Measurements from ENCODE around the gene FANK1.
A peak's percentile ranks its signal among the peaks of the same experiment; 100 is the strongest.

The FANK1 gene

DNA sequence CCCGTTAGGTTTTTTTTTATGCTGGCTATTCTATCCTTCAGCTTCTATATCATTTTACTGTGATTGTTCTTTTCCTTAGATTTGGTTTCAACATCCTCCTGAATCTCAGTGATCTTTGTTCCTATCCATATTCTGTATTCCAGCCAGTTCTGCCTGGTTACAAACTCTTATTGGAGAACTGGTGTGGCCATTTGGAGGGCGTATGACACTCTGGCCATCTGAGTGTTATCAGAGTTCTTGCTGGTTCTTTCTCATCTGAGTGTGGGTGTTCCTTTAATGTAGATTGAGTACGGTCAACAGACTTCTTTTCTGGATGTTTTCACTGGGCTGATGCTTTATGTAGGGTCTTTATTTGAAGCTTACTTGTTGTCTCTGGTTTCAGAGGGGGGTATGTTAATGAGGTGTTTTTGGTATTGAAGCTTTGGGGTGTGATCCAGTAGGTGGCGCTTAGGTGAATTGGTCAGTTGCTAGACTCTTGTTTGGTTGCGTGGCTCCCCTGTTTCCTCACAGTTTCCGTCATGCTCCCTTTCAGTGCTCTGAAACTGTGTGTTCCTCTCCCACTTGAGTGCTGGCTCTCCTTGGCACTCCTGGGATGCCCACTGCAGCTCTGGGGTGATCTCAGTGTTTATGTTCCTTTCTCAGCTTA, 80.7 kb downstream of the FANK1 start:
- FAIRE-seq (no peak), DNase-seq (ENCODE audit: insufficient read length) (no peak)
- TF ChIP-seq TAF1 (IDR thresholded peaks at IDR 0.05; ENCODE audit: borderline replicate concordance, low read depth, low read length): no peak

DNA sequence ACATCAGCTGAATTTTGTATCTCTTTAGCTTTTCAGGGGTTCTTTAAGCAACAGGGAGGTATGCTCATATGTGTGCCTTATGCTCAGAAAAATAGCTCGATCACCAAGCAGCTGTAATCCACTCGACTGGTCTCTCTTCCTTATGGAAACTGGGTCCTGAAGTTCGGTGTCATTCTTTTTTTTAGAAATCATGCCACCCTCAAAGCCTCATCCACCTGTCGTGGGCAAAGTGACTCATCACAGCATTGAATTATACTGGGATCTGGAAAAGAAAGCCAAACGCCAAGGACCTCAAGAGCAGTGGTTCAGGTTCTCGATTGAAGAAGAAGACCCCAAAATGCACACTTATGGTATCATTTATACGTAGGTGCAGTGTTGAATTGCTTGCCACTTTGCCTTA, 83.6 kb downstream of the FANK1 start:
- no peak for FAIRE-seq
- DNase-seq (ENCODE audit: insufficient read length): no peak
- TF ChIP-seq POLR2A (IDR thresholded peaks at IDR 0.05; ENCODE audit: low read depth, low read length): no peak
- no peak for TF ChIP-seq POLR2AphosphoS5 (IDR thresholded peaks at IDR 0.05; ENCODE audit: low read depth, low read length)
- TF ChIP-seq TAF1 (IDR thresholded peaks at IDR 0.05; ENCODE audit: borderline replicate concordance, low read depth, low read length): no peak

- DNase-seq (ENCODE audit: insufficient read length) (no peak), FAIRE-seq (no peak)
- TF ChIP-seq POLR2A (IDR thresholded peaks at IDR 0.05; ENCODE audit: low read depth, low read length) (no peak), POLR2AphosphoS5 (IDR thresholded peaks at IDR 0.05; ENCODE audit: low read depth, low read length) (no peak), TAF1 (IDR thresholded peaks at IDR 0.05; ENCODE audit: borderline replicate concordance, low read depth, low read length) (no peak)
Observed at GRCh38 chr10:125980521-125981035, 84.2 kb downstream of the FANK1 start.

DNA sequence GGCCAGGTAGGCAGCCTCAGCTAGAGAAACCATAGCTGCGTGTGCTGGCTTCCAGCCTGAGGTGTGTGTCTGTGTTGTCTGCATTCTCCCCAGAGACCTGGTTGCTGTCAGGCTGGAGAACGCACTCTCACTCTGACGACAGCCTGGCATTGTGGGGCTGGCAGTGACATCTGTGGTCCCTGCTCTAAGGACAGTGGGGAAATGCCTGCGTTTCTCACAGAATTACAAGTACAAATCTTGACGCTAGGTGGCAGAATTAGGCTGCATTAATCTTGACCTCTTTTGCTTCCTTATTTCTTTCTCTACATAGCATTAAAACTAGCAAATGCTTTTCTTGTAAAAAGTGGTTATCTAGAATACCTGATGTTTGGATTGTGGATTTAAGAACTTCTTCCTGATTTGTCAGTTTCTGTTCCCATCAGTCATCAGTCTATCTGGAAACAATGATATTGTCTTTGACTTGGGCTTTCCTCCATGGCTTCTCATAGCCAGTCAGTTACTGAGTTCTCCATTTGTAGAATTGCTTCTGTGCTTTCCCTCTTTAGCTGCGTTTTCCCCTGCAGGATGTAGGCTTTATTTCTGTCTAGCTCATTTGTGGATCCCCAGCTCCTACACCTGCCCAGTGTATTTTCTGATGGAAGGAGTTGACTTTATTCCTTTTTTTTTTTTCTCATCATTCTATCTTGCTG, 86.0 kb downstream of the FANK1 start:
- TF ChIP-seq TAF1 (IDR thresholded peaks at IDR 0.05; ENCODE audit: borderline replicate concordance, low read depth, low read length) (no peak), POLR2AphosphoS5 (IDR thresholded peaks at IDR 0.05; ENCODE audit: low read depth, low read length) (no peak), POLR2A (IDR thresholded peaks at IDR 0.05; ENCODE audit: low read depth, low read length) (no peak)
- peak; percentile 92 for FAIRE-seq
- peak; percentile 19 for DNase-seq (ENCODE audit: insufficient read length)

GRCh38 chr10:125983161-125983560, 86.8 kb downstream of the FANK1 start:
- no peak for TF ChIP-seq TAF1 (IDR thresholded peaks at IDR 0.05; ENCODE audit: borderline replicate concordance, low read depth, low read length)
- DNase-seq (ENCODE audit: insufficient read length): no peak
- FAIRE-seq: no peak

DNA sequence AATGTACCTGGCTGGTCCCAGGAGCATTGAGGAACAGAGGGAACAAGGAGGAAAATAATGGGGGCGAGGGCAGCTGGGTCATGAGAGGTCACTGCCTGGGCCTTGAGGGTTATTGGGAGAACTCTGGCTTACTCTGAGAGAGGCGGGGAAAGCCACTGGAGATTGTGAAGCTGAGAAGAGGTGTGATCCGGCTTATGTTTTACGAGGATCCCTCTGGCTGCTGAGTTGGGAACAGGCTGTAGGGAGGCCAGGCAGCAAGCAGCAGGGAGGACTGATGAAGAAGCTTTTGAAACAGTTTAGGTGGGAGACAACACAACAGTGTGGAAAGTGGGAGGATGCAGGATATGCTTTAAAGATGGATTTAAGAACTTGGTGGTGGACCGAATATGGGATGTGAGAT, 87.3 kb downstream of the FANK1 start:
- no peak for FAIRE-seq

DNA sequence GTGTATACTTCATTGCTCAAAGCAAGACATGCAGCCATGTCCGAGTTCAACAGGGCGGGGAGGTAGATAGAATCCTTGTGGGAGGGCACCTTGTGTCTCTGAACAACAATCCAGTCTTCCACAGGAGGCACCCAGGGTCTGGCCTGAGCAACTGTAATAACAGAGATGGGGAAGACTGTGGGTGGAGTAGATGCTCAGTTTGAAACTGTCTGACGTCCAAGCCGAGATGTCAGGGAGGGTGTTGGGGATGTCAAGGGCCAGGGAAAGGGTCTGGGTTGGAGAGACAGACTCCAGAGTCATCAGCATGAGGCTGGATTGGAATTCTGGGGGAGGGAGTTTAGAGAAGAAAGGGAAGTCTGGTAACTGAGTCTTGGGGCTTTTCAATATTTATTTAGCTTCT, 88.0 kb downstream of the FANK1 start:
- TF ChIP-seq POLR2A (IDR thresholded peaks at IDR 0.05; ENCODE audit: low read depth, low read length) (no peak), POLR2AphosphoS5 (IDR thresholded peaks at IDR 0.05; ENCODE audit: low read depth, low read length) (no peak), TAF1 (IDR thresholded peaks at IDR 0.05; ENCODE audit: borderline replicate concordance, low read depth, low read length) (no peak)
- DNase-seq (ENCODE audit: insufficient read length) (no peak), FAIRE-seq (no peak)

More for the DNA sequence above, 87.3 kb downstream of the FANK1 start:
- no peak for TF ChIP-seq POLR2AphosphoS5 (IDR thresholded peaks at IDR 0.05; ENCODE audit: low read depth, low read length)
- no peak for DNase-seq (ENCODE audit: insufficient read length)

- TF ChIP-seq TAF1 (IDR thresholded peaks at IDR 0.05; ENCODE audit: borderline replicate concordance, low read depth, low read length) (no peak), POLR2AphosphoS5 (IDR thresholded peaks at IDR 0.05; ENCODE audit: low read depth, low read length) (no peak), POLR2A (IDR thresholded peaks at IDR 0.05; ENCODE audit: low read depth, low read length) (no peak)
- no peak for FAIRE-seq
- no peak for DNase-seq (ENCODE audit: insufficient read length)
Observed at GRCh38 chr10:125984865-125985495, 88.6 kb downstream of the FANK1 start.

GRCh38 chr10:125985557-125986240, 89.3 kb downstream of the FANK1 start:
- no peak for DNase-seq (ENCODE audit: insufficient read length)
- TF ChIP-seq POLR2A (IDR thresholded peaks at IDR 0.05; ENCODE audit: low read depth, low read length) (no peak), POLR2AphosphoS5 (IDR thresholded peaks at IDR 0.05; ENCODE audit: low read depth, low read length) (no peak), TAF1 (IDR thresholded peaks at IDR 0.05; ENCODE audit: borderline replicate concordance, low read depth, low read length) (no peak)
- FAIRE-seq: no peak

- TF ChIP-seq POLR2AphosphoS5 (IDR thresholded peaks at IDR 0.05; ENCODE audit: low read depth, low read length): no peak
- no peak for TF ChIP-seq TAF1 (IDR thresholded peaks at IDR 0.05; ENCODE audit: borderline replicate concordance, low read depth, low read length)
- no peak for TF ChIP-seq POLR2A (IDR thresholded peaks at IDR 0.05; ENCODE audit: low read depth, low read length)
- no peak for FAIRE-seq
- no peak for DNase-seq (ENCODE audit: insufficient read length)
Observed at GRCh38 chr10:125989791-125990190, 93.4 kb downstream of the FANK1 start.

- DNase-seq (ENCODE audit: insufficient read length): no peak
- FAIRE-seq: no peak
- no peak for TF ChIP-seq TAF1 (IDR thresholded peaks at IDR 0.05; ENCODE audit: borderline replicate concordance, low read depth, low read length)
- TF ChIP-seq POLR2A (IDR thresholded peaks at IDR 0.05; ENCODE audit: low read depth, low read length): no peak
- no peak for TF ChIP-seq POLR2AphosphoS5 (IDR thresholded peaks at IDR 0.05; ENCODE audit: low read depth, low read length)
Observed at GRCh38 chr10:125990974-125991373, 94.6 kb downstream of the FANK1 start.
